ENCODE results near the gene NDRG3.

- TF ChIP-seq RFX5 (IDR thresholded peaks at IDR 0.05; ENCODE audit: low read depth, low read length) (no peak), POLR2A (IDR thresholded peaks at IDR 0.05; ENCODE audit: low read depth, low read length) (no peak), CTCF (conservative IDR thresholded peaks at IDR 0.05; ENCODE audit: low read depth, low read length) (no peak), MXI1 (IDR thresholded peaks at IDR 0.05; ENCODE audit: borderline replicate concordance, low read depth, low read length) (no peak)
These were observed 57.3 kb downstream of the NDRG3 start for GRCh38 chr20:36688630-36689029.
